ENCODE results near the gene PCGF1.

The PCGF1 gene

DNA sequence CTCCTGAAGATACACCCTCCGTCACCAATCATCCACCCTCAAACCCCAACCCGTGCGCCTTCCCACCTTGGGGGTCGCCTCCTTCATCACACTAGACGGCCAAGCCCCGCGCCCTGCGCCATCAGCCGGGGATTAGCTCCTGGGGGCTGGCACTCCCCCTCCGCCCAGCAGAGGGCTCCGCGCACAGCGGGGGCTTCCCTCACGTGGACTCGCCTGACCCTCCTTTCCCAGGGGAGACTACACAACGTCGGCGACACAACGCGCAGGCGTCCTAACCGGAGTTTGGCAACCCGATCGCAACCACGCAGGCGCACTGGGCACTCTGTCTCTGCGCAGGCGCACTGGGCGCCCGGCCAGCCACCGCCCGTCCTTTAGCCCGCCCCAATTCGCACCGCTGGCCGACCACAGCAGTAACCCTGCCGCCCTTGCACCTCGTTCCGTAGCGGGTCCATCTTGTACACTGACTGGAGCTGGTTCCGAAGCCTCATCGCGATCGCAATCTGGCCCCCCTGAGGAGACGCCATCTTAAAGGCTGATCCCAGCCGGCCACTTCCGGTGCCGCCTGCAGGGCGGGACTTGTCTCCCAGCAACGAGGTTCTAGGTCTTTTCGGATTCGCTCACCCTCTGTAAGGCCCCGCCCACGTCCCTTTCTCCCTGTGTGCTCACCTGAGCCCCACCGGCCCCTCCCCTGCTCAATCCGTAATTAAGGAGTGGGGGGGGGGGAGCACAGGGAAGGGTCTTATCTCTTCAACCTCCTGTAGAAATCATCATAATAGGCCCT is at the start of gene PCGF1:
Gene PCGF1 (minus strand): TSS at position 551 of the 781 bp plus-strand sequence. CDS start 27 bp downstream, at position 524.
- peak; percentile 99 for DNase-seq (ENCODE audit: low spot score)

DNA sequence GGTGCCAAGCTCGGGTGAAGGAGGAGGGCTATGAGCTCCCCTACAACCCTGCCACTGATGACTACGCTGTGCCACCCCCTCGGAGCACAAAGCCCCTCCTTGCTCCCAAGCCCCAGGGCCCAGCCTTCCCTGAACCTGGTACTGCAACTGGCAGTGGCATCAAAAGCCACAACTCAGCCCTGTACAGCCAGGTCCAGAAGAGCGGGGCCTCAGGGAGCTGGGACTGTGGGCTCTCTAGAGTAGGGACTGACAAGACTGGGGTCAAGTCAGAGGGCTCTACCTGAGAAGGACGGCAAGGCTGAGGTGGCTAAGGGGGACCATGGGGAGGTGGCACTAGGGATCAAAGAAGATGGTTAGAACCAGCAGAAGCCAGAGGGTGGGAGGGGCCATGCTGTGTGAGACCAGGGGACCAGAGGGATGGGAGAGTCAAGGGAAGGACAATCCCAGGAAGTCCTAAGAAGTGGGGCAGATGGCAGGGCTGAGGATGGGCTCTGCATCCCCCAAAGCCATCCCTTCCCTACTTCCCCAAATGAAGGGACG is 49.4 kb upstream of the PCGF1 start:
- DNase-seq (ENCODE audit: low spot score), result no peak

- DNase-seq (ENCODE audit: low spot score), result no peak
Measured at GRCh38 chr2:74556159-74556558, 48.7 kb upstream of the PCGF1 start.

GRCh38 chr2:74555610-74556103 is 48.2 kb upstream of the PCGF1 start:
- no peak for DNase-seq (ENCODE audit: low spot score)

GRCh38 chr2:74554820-74555531 is 47.5 kb upstream of the PCGF1 start:
- no peak for DNase-seq (ENCODE audit: low spot score)

DNA sequence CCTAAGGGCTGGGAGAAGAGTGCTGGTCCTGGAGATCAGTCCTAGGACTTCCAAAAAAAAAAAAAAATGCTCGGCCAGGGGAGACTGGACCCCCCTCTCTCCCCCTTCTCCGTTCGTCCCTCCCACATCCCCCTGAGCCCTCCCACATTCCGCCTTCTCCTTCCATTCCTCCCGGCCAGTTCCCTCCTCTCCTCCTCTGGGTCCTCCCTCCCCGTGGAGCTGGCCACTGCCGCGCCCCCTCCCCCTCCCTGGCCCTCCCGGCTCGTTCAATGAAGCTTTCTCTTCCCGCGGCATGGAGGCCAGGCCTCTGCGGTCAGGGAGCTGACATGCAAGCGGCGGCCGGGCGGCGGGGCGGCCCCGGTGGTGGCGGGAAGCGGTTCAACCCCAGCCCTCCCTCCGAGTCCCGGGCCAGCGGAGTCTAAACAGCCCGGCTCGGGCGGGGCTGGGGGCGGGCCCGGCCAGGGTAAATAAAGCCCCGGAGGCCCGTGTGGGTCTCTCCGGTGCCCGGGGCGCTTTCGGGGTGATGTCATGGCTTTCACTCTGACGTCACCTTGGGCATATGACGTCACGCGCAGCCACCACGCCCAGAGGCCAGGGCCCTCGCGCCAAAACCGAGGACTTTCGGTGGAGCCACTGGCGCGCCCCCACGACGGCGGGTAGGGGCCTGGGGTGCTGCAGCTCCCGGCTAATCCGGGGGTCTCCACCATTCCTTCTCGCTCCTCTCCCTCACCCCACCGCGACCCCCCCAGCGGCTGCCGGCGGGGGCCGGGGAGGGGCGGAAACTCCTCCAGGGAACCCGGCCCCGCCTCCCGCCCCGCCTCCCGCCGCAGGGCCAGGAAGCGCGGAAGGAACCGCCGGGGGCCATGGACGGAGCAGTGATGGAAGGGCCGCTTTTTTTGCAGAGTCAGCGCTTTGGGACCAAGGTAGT is 46.7 kb upstream of the PCGF1 start, which contains the start of the genes DOK1 and LOXL3:
Gene DOK1 (plus strand): TSS at position 829 of the 928 bp plus-strand sequence. CDS start 35 bp downstream, at position 864.
Gene LOXL3 (minus strand): TSS at position 51 of the 928 bp plus-strand sequence. CDS start 1,308 bp downstream, outside the sequence.
- DNase-seq (ENCODE audit: low spot score), result peak; percentile 90

DNA sequence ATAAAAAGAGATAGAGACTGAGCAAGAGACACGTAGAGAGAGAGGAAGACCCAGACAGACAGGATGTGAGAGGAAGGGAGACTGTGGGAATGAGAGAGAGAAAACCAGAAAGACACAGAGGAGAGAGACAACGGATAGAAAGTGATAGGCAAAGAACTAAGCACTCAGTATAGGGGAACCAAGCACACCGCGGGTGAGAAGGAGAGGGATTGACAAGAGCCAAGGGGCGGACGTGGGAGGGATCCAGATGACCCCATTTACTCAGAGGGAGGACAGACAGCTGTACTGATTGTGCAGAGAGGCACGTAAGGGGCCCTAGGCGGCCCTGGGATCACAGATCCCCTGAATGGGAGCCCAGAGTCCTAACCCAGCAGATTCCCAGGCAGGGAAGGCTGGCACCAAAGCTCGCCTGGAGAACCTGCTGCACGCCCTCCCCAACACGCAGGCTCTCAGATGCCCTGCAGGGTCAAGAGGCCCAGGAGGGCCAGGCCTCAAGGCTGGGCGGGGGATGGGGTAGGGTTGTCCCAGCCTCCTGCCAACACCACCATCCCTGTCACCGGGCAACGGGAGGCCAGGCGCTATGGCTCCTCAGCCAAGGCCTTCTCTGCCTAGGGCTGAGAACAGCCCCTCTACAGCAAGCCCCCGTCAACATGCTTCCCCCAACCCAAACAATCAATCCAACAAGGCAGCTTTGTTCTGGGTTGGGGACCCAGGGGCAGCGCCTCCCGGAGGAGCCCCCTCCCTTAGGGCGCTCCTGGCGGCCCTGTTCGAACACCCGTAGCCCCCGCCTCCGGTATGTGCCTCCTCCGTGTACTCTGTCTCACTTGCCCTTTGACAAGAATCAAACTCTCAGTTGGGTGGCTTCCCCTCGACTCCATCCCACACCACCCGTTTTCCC is 45.7 kb upstream of the PCGF1 start:
- no peak for DNase-seq (ENCODE audit: low spot score)

DNA sequence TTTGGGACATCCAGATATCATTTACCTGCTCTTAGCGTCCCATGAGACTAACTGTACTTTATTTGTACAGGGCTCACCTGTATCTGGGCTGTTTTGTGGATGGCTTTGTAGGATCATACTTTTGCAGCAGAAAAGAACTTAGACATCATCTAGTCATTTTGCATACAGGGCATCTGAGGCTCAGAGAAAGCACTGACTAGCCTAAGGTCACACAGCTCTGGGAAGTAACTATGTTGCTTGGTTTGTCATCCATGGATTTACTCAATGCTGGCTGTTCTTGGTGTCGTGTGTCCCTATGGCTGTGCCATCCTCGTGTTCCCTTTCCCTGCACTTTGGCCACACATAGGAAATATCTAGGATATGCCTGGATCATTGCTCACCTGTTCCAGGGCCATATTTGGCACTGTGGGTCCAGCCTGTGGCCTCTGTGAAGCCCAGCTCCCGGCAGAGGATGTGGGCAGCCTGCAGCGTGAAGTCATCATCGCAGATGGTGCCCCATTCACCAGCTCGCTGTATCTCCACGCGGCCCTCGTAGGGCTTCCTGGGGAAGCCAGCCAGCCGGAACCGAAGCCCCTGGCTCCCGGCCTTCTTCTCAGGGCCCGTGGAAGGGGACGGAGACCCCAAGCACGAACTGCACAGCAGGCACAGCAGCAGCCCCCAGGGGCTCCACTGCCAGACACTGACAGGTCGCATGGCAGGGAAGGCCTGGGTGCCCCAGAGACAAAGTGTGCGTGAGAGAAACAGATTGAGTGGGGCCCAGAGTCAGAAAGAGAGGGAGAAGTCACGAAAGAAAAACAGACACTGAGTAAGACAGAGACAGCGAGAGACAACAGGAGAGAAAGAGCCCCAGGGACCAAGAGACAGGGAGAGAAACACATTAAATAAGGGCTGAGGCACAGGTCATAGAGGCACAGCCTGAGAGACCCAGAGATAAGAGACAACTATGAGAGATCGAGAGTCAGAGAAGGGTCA is 44.7 kb upstream of the PCGF1 start:
- DNase-seq (ENCODE audit: low spot score), result no peak

- DNase-seq (ENCODE audit: low spot score), result no peak
Measured at GRCh38 chr2:74551530-74551929, 44.0 kb upstream of the PCGF1 start.

- DNase-seq (ENCODE audit: low spot score), result no peak
Measured at GRCh38 chr2:74550231-74550630, 42.7 kb upstream of the PCGF1 start.

- DNase-seq (ENCODE audit: low spot score), result peak; percentile 80
Measured at GRCh38 chr2:74548900-74549826, 41.7 kb upstream of the PCGF1 start.

- DNase-seq (ENCODE audit: low spot score), result no peak
Measured at GRCh38 chr2:74548285-74548899, 40.9 kb upstream of the PCGF1 start.

- no peak for DNase-seq (ENCODE audit: low spot score)
Measured at GRCh38 chr2:74546004-74546403, 38.5 kb upstream of the PCGF1 start.

- no peak for DNase-seq (ENCODE audit: low spot score)
Measured at GRCh38 chr2:74544634-74545033, 37.1 kb upstream of the PCGF1 start.

- no peak for DNase-seq (ENCODE audit: low spot score)
Measured at GRCh38 chr2:74542978-74543377, 35.5 kb upstream of the PCGF1 start.

DNA sequence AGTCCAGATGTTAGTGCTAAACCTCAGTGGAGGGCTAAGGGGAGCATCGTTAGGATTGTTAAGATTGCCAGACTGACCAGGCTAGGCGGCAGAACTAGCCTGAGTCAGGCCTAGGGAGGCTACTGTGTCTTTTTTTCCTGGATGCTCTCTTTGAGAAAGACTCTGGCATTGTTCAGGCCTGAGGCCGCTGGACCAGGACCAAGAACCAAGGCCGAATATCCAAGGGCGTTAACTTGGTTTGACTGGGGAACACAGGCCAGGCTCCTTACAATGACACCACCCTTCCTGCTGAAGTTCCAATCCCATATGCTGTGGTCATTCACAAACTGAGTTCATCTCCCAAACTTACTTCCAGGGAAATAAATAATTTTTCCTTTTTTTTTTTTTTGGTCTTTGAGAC is 32.8 kb upstream of the PCGF1 start:
- DNase-seq (ENCODE audit: low spot score), result no peak

DNA sequence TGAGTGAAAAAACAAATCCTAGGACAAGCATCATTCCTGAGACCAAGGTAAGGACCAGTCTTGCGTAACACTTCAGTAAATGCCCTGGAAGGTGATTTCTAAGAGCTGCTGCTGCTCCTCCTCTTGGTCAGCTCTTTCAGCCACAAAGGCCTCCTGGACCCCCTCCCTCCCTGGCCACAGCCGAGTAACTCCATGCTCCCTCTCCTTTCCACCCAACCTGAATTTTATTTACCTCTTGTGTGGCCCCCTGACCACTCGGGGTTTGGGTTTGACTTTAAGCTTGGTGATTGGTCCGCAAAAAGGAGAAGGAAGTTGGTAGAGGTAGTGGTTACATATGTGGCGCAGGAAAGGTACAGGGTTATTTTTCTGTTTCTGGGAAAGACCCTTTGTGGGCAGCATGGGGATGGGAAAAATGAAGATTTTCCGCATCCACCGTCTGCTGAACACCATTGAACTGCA is 31.4 kb upstream of the PCGF1 start:
- no peak for DNase-seq (ENCODE audit: low spot score)

DNA sequence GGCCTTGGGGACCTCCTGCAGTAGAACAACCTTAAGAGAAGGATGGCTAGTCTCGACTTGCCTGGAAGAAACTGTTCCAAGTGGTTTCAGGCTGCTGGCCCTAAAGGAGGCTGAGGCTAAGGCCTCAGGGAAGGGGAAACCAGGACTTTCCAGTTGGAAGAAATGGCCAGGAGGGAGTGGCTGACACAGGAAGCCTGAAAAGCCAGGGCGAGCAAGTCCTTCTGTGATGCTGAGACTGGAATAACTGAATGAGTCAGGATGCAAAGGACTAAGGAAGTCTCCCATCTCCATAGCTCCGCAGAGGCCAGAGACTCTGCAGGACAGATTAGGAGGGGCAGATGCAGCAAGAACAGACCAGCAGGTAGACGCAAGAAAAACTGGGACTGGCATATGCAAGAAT is 29.6 kb upstream of the PCGF1 start:
- no peak for DNase-seq (ENCODE audit: low spot score)

Data from left forelimb (tissue), 1 donor.